Panc1 (cell line): ENCODE measurements around the gene PPP2R2B. TPM values are rescaled to one million over a fixed set of nuclear protein-coding genes. Genes with fewer than 3 reads are reported as not detected.

ENCODE experiments used
- ATAC-seq: fragments of 200-7000 bp; cut with Tn5 transposase; 2 replicates; pipeline ENCODE4 v1.9.1; 2020; ENCODE audit warnings: mild to moderate bottlenecking, moderate library complexity
- BruUV-seq: library from RNA; stranded (reverse); fragments of 400-500 nt; replicated peaks from 2 replicates; lab custom pipeline; 2021; lab: Mats Ljungman, UMichigan
- CTCF ChIA-PET: fragments of 300-600 bp; sonication (Branson Sonifier 250); formaldehyde crosslinking; loops from one replicate; lab custom pipeline; 2022; ENCODE audit warnings: antibody characterized with exemption; lab: Charles Lee
- POLR2A ChIA-PET: fragments of 300-600 bp; sonication (Branson Sonifier 250); formaldehyde crosslinking; loops from one replicate; lab custom pipeline; 2022; ENCODE audit warnings: antibody characterized with exemption; lab: Charles Lee
- DNase-seq: peaks from one replicate; pipeline ENCODE4 v3.0.0-alpha.2; 2010; ENCODE audit warnings: low read depth, low spot score
- H3K27ac ChIP-seq: 2 replicates; pipeline ENCODE4 v1.5.1; 2011; ENCODE audit warnings: mild to moderate bottlenecking, low read length, inconsistent platforms
- H3K27me3 ChIP-seq: fragments of 200-500 bp; sonication (Bioruptor generic); 2 replicates; pipeline ENCODE4 v1.6.0; 2014; ENCODE audit warnings: low read length, inconsistent platforms; ENCODE audit not compliant: control insufficient read depth, insufficient read depth
- H3K36me3 ChIP-seq: fragments of 200-500 bp; sonication (Bioruptor generic); 2 replicates; pipeline ENCODE4 v1.5.1; 2014; ENCODE audit warnings: inconsistent platforms, mild to moderate bottlenecking, low read length, moderate library complexity; ENCODE audit not compliant: control insufficient read depth, insufficient read depth
- H3K4me1 ChIP-seq: 2 replicates; pipeline ENCODE4 v1.5.1; 2011; ENCODE audit warnings: inconsistent platforms, mild to moderate bottlenecking, low read length, moderate library complexity; ENCODE audit not compliant: control insufficient read depth, insufficient read depth
- H3K4me3 ChIP-seq, 2 experiments: 2 replicates each; pipeline ENCODE4 v1.5.1; 2011 to 2012; ENCODE audit warnings: low read depth in 2 of 2, low read length in 2 of 2, mild to moderate bottlenecking in 2 of 2, inconsistent platforms in 1 of 2, moderate library complexity in 1 of 2
- H3K9me3 ChIP-seq: fragments of 200-500 bp; sonication (Bioruptor generic); 2 replicates; pipeline ENCODE4 v1.5.1; 2014; ENCODE audit warnings: low read depth, mild to moderate bottlenecking, inconsistent platforms, low read length, moderate library complexity; ENCODE audit not compliant: control insufficient read depth, insufficient read depth
- CTCF ChIP-seq: fragments of 450-650 bp; IDR thresholded peaks from 2 replicates; pipeline ENCODE4 v1.5.1; 2017; ENCODE audit warnings: mild to moderate bottlenecking
- POLR2AphosphoS5 ChIP-seq: IDR thresholded peaks from 2 replicates; pipeline ENCODE4 v1.6.1; 2012; ENCODE audit warnings: mild to moderate bottlenecking, low read depth, low read length, moderate library complexity
- REST ChIP-seq, 2 experiments: IDR thresholded peaks; 2 replicates each; pipeline ENCODE4 v1.6.1; 2011 to 2012; ENCODE audit warnings: low read depth in 2 of 2, control low read depth in 1 of 2, low read length in 1 of 2, mild to moderate bottlenecking in 1 of 2, moderate library complexity in 1 of 2; ENCODE audit not compliant: insufficient read depth in 1 of 2
- SIN3A ChIP-seq: IDR thresholded peaks from 2 replicates; pipeline ENCODE4 v1.6.1; 2012; ENCODE audit warnings: low read depth, mild to moderate bottlenecking, low read length, moderate library complexity, borderline replicate concordance; ENCODE audit not compliant: insufficient read depth
- TCF7L2 ChIP-seq: IDR thresholded peaks from 2 replicates; pipeline ENCODE4 v1.6.1; 2011; ENCODE audit warnings: mild to moderate bottlenecking, low read depth, low read length, inconsistent platforms
- in situ Hi-C: cut with HindIII; loops from 2 replicates; pipeline ENCODE4 v1.10.0; 2016; ENCODE audit warnings: low sequenced_read_pairs, low pct_unique_long_range_greater_than_20kb
- intact Hi-C: fragments of 100-400 bp; cut with micrococcal nuclease; formaldehyde crosslinking; loops from one replicate; pipeline ENCODE4 v1.10.0; 2022; ENCODE audit not compliant: unreplicated experiment
- total RNA-seq: library from RNA; stranded (reverse); gene quantifications from one replicate; pipeline ENCODE4 v1.2.1, GENCODE V29; 2021; ENCODE audit not compliant: unreplicated experiment

Gene PPP2R2B
- total RNA-seq, 1 experiment from 2014 or later, result 8.8 TPM

- DNase-seq (no peak), ATAC-seq (no peak)
- Histone ChIP-seq H3K27ac (no peak overlapping the region), H3K4me3 (no peak overlapping the region), H3K4me1 (no peaks in the 10 kb centered on the region), H3K36me3 (no peaks in the 10 kb centered on the region), H3K27me3 (no peaks in the 10 kb centered on the region), H3K9me3 (no peaks in the 10 kb centered on the region)
- no TSS peak for BruUV-seq
- CTCF ChIA-PET, result no interaction called here
- POLR2A ChIA-PET, result no interaction called here
- intact Hi-C loops (no loop called here), in situ Hi-C loops (no loop called here)
- TF ChIP-seq TCF7L2 (no peak), SIN3A (no peak), POLR2AphosphoS5 (no peak), CTCF (no peak), REST (IDR thresholded peaks at IDR 0.05; ENCODE audit: insufficient read depth in 1 of 2, low read depth in 2 of 2, low read length in 1 of 2) (no peak)
Measured at GRCh38 chr5:146781157-146781556, 97.4 kb downstream of the PPP2R2B start.

DNA sequence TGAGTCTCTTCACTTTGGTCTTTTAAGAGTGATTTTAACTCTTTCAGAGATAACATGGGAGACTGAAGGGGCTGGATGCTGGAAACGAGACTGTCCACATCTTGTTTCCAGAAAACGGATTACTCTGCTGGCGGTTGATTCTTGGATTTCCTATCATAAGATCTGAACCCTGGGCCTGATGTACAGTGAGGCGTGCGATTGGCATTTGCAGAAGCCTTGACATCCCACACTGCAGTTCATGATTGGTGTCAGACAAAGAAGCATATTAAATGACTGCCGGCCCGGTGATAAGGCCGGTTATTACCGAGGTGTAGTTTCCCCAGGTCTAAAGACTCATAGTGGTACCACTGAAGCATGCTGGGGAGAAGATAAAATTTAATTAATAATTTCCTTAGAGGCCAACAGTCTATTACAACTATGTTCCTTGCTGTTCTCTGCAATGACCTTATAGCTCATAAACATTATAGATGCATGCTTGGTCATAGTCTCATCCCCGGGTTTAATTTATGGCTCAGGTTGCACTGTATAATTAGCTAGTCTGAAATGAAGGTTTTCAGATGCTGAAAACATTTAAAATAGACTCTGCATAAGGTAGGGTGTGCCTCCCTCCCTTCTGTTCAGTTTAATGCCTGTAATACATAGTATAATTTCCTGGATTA lies 99.2 kb downstream of the PPP2R2B start:
- no peaks in the 10 kb centered on the region for H3K4me1 ChIP-seq
- DNase-seq, result no peak
- H3K27ac ChIP-seq, result no peak overlapping the region
- no TSS peak for BruUV-seq
- no peaks in the 10 kb centered on the region for H3K27me3 ChIP-seq
- TF ChIP-seq SIN3A (no peak), TCF7L2 (no peak), POLR2AphosphoS5 (no peak), CTCF (no peak), REST (IDR thresholded peaks at IDR 0.05; ENCODE audit: insufficient read depth in 1 of 2, low read depth in 2 of 2, low read length in 1 of 2) (no peak)
- intact Hi-C loops (no loop called here), in situ Hi-C loops (no loop called here)
- H3K4me3 ChIP-seq, result no peak overlapping the region
- ChIA-PET CTCF (no interaction called here), POLR2A (no interaction called here)
- H3K36me3 ChIP-seq, result no peaks in the 10 kb centered on the region
- H3K9me3 ChIP-seq, result no peaks in the 10 kb centered on the region
- no peak for ATAC-seq
